Left hindlimb (tissue), 1 donor: ENCODE results near the gene SULT1A2.
"Not testable (repeated sequence)": the region's sequence is repeated elsewhere in the genome, so short reads cannot be mapped to it uniquely, and the experiment has no call there.

Source experiments
- DNase-seq: peaks from one replicate; pipeline ENCODE4 v3.0.0-alpha.2; 2018

The SULT1A2 gene

DNA sequence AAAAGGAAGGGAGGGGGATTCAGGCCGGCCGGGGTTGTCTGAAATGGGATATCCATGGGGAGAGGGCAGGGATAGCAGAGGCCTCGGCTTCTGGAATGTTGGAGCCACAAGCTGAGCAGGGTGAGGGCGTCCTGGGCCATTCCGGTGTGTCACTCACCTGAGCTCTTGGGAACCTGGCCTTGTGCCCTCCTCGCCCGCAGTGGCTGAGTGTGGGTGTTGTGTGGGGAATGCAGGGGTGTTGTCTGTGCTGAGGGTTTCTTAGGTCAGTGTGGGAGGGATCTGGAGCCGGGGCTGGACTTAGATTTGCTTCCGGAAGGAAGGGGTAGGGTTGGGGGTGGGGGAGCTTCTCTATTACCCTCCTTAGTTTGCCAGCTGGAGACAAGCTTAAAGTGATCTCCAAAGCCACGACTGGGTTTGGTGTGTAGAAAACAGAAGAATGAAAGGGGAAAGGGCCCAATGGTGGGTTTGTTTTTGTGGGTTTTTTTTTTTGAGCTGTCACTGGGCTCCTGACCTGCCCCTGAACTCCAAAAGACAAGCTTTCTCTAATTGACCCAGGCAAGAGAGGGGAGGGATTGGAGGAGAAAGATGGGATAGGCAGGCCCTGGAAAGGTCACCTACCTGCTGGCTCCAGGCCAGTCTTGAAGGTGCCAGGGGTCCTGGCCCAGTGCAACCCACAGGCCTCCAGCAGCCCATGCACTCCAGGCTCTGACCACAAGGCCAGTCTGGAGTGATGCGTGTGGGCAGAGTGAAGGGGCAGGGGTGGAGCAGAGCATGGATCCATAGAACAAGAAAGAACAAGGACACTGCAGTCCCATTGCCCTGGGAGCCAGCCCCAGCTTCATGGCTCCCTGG is at the start of gene SULT1A2:
Gene SULT1A2, minus strand, starts transcription at position 211 of the 852 bp plus-strand sequence. CDS start 1,120 bp downstream, outside the sequence.
- DNase-seq, result no peak

- DNase-seq, result not testable (repeated sequence)
Measured at GRCh38 chr16:28639959-28640358, 43.1 kb upstream of the SULT1A2 start.

- not testable (repeated sequence) for DNase-seq
Measured at GRCh38 chr16:28638359-28638758, 41.5 kb upstream of the SULT1A2 start.

DNA sequence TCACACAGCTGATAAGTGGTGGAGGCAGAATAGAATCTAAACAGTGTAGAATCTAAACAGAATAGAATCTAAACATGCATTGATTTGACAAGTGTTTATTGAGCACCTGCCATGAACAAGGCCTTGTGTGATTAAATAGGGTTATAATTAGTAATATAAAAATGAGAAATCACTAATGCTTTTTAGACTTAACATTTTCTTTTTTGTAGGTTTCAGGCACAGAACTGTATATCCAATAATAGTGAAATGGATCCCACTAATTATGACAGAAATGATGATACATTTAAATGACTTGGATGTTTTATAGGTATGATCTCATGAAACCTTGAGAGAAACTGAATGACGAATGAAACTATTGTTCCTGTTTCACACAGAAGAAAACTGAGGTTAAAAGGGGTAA is 40.9 kb upstream of the SULT1A2 start, which contains the start of gene NPIPB8:
Gene NPIPB8, plus strand, starts transcription at position 301 of the 400 bp plus-strand sequence. CDS start 296 bp downstream, outside the sequence.
- not testable (repeated sequence) for DNase-seq

GRCh38 chr16:28636093-28636823 is 39.4 kb upstream of the SULT1A2 start:
- not testable (repeated sequence) for DNase-seq

GRCh38 chr16:28630905-28631304 is 34.1 kb upstream of the SULT1A2 start:
- not testable (repeated sequence) for DNase-seq

- peak; percentile 43 for DNase-seq
Measured at GRCh38 chr16:28623172-28623711, 26.4 kb upstream of the SULT1A2 start.

- DNase-seq, result not testable (repeated sequence)
Measured at GRCh38 chr16:28622532-28623171, 25.8 kb upstream of the SULT1A2 start.

- no peak for DNase-seq
Measured at GRCh38 chr16:28621481-28622155, 24.8 kb upstream of the SULT1A2 start.

- not testable (repeated sequence) for DNase-seq
Measured at GRCh38 chr16:28620316-28620715, 23.5 kb upstream of the SULT1A2 start.

- DNase-seq, result no peak
Measured at GRCh38 chr16:28617874-28618273, 21.0 kb upstream of the SULT1A2 start.

GRCh38 chr16:28616636-28617035 is 19.8 kb upstream of the SULT1A2 start:
- no peak for DNase-seq

GRCh38 chr16:28616224-28616577 is 19.4 kb upstream of the SULT1A2 start:
- not testable (repeated sequence) for DNase-seq

DNA sequence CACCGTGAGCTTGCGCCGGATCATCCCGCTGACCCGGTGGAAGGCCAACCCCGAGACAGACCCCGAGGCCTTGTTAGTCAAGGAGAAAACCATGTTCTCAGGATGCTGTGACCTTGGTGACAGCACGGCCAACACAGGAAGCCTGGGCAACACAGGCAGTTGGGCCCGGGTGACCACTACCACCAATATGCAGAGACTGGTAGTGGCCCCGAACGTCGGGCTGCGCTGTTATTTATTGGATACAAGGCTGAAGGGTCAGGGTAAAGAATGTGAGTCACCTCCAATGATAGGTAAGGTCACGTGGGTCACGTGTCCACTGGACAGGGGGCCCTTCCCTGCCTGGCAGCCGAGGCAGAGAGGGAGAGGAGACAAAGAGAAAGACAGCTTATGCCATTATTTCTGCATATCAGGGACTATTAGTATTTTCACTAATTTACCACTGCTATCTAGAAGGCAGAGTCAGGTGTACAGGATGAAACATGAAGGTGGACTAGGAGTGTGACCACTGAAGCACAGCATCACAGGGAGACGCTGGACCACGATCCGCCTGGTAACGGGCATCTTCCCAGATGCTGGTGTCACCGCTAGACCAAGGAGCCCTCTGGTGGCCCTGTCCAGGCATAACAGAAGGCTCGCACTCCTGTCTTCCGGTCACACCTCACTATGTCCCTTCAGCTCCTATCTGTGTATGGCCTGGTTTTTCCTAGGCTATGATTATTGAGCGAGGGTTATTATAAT is 18.8 kb upstream of the SULT1A2 start:
- DNase-seq, result peak; percentile 33

DNA sequence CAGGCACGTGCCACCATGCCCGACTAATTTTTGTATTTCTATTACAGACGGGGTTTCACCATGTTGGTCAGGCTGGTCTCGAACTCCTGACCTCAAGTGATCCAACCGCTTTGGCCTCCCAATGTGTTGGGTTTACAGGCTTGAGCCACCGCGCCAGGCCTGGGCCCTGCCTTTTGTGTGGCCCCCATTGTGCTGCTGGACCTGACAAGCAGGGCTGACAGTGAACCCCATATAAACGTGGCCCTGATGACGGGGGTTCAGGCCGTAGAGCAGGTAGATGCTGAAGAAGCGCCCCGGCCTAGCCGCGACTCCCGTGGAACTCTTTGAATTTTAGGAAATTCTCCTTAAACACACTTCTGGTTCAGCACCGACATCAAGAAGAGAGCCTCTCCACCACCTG is 17.7 kb upstream of the SULT1A2 start:
- not testable (repeated sequence) for DNase-seq

GRCh38 chr16:28613912-28614311 is 17.1 kb upstream of the SULT1A2 start:
- not testable (repeated sequence) for DNase-seq

DNA sequence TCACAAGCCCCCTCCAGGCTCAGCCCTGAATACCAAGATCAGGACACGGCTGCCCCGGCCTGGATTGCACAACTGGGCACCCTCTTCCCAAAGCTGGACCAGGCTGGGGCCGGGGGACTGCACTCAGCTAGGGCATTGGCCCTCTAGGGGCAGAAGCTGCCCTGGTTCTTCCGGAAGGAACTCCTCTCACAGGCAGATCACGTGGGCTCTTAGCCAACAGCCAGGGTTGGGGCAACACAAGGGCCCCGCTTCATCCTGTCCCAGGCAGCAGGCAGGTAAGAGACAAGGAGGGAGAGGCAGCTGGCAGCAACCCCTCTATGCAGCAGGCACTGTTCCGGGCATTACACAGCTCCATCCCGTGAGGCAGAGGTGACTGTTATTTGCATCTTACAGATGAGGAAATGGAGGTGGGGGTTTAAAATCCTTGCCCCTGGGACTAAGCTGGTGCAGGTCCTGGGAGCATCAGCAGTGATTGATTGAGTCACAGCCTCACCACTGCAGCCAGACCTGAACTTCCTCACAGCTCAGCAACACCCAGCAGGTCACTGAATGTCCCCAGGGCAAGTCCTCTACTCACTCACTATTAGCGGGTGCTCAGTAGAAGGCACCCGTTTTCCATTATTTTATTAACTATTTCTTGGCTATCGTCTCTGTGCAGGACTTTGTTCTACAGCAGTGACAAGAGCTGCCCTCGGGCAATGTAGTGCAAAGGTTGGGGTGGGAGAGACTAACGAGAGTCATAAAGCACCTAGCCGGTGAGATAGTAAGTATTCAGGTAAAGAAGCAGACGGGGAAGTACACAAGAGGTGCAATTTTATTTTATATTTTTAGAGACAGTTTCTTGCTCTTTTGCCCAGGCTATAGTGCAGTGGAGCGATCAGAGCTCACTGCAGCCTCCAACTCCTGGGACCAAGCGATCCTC is 15.8 kb upstream of the SULT1A2 start:
- not testable (repeated sequence) for DNase-seq

DNA sequence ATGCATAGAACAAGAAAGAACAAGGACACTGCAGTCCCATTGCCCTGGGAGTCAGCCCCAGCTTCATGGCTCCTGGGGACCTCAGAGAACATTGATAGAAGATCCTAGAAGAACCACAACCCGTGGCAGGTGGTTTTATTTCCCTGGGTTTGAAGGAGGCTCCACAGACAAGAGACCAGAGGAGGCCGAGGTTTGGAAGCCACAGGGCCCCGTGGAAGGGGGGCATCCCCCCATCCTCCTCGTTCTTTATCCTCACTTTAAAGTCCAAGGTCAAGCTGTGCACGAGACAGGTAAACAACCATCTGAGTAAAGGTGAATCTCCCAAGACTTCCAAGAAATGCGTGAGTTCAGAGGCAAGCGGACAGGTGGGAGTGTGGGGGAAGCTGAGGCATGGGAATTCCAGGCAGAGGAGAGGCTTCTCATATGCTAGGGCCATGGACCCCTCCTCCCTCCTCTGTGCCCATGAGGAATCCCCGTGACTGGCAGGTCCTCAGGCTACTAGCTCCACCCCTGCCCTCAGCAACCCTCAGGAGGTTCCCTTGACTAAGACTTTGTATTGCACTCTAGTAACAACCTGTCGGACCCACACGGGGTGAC is 13.8 kb upstream of the SULT1A2 start:
- no peak for DNase-seq

- DNase-seq, result peak; percentile 45
Measured at GRCh38 chr16:28609631-28610594, 13.1 kb upstream of the SULT1A2 start, which contains the start of gene SULT1A1. SULT1A1 (minus strand) TSS chr16:28610044; CDS start chr16:28608855, 1,189 bp downstream.
